Sciatic nerve (tissue), 2 donors: ENCODE measurements around the gene THBS3. TPM values are rescaled to one million over a fixed set of nuclear protein-coding genes. Genes with fewer than 3 reads are reported as not detected.
"Not testable (repeated sequence)": the region's sequence is repeated elsewhere in the genome, so short reads cannot be mapped to it uniquely, and the experiment has no call there.

Experiments used
- ATAC-seq: fragments of 200-7000 bp; cut with Tn5 transposase; one replicate; pipeline ENCODE4 v1.9.1; 2020; ENCODE audit warnings: mild to moderate bottlenecking, moderate library complexity
- DNase-seq: peaks from one replicate; pipeline ENCODE4 v3.0.0-alpha.2; 2020; ENCODE audit warnings: low spot score
- intact Hi-C: fragments of 100-400 bp; cut with DNase I; formaldehyde crosslinking; loops from one replicate; pipeline ENCODE4 v1.14.2; 2022
- total RNA-seq: library from RNA; stranded (reverse); fragmentation: NEBNext Ultra II Directional; extraction: Animal tissue kit (Norgen Biotek cat#: 25700); gene quantifications from one replicate; pipeline ENCODE4 v1.2.1, GENCODE V29; 2021
- donor health status: DM: no; HTN: no; CAD: no.
- donor health status: DM: no; HTN: no; CAD: no.

The THBS3 gene
- total RNA-seq, 1 donor from 2014 or later, result 58.8 TPM

DNA sequence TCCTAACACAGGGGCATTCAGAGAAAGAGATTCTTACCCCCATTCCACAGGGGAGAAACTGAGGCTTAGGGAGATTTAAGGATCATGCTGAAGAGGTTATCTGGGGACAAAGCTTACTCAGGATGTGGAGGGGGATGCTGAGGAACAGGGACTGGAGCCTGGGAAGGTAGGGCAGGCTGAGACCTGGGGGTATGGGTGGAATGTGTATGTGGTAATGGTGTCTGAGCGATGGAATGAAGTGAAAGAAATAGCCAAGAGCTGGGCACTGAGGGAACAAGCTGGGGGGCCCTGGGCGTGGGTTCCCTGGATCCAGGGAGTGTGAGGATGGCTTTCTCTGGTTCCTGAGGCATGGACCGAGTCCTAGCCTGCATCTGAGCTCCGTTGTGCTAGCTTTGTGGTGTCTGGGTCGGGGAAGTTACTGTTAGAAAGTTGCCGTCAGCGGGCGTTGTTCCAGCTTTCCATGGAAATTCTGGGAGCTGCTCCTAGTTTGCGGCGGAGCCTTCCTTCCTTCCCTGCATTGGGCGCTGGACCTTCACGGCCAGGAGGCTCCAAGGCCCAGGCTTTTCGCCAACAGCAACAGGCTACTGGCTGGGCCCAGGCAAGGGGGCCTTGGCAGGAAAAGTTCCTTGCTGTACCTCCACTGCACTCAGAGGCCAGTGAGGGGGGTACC, 3.8 kb upstream of the THBS3 start:
- intact Hi-C loops, ATAC-seq: not testable (repeated sequence)
- DNase-seq, result peak; percentile 75

DNA sequence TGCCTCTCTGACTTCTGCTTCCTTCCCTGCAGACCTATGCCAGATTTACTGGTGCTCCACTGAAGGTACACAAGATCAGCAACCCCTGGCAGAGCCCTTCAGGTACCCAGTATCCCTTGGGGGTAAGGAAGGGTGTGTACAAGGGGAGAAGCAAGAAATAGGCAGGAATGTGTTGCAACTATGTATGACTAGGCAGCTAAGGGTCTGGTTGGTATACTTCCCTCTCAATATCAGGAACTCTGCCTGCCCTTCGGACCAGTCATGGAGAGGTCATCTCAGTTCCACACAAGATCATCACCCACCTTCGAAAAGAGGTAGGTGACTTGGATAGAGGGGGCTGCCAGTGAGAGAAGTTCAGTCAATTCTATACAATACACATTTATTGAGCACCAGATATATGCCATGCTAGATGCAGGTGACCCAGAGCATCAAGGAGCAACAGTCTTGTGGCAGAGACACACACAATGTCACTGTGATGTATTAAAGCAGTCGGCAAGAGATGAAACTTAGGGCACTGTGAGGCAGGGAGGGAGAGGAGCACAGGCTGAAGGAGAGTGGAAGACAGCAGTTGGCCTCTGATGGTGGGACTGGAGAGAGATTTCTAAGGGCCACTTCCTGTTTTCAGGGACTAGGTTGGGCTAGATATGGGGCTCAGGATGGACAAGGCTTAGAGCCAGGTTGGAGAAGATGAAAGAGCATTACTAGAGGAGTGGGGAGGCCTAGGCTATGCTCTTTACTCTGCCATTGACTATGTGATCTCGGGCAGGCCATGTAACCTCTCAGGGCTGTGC, 2.8 kb upstream of the THBS3 start:
- DNase-seq, result no peak
- no peak for ATAC-seq
- intact Hi-C loops, result no loop called here

DNA sequence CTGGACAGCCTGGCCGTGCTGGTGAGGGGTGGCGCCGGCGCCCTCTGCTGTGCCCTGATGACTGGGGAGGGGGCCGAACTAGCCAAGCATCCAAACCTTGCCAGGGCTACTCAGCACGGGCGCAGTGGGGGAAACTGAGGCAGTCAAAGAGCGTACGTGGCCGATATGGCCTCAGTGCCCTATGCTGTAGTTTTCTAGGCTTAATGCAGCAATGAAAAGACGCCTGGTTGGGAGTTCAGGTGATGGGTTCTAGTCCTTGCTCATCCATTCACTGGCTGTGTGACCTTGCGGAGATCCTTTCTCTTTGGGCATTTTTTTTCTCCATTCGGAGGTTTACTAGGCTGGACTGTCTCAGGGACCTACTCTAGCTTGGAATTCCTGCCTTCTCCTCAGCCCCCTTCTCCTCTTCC, 1.6 kb upstream of the THBS3 start:
- DNase-seq, result no peak
- no peak for ATAC-seq
- intact Hi-C loops, result no loop called here

- peak; percentile 95 for DNase-seq
- intact Hi-C loops, result no loop called here
- peak; percentile 91 for ATAC-seq
Measured at GRCh38 chr1:155208541-155209311, 1.0 kb upstream of the THBS3 start, which contains the start of gene MTX1. Gene MTX1 (plus strand): TSS chr1:155208695. CDS start chr1:155208805, 110 bp downstream.

DNA sequence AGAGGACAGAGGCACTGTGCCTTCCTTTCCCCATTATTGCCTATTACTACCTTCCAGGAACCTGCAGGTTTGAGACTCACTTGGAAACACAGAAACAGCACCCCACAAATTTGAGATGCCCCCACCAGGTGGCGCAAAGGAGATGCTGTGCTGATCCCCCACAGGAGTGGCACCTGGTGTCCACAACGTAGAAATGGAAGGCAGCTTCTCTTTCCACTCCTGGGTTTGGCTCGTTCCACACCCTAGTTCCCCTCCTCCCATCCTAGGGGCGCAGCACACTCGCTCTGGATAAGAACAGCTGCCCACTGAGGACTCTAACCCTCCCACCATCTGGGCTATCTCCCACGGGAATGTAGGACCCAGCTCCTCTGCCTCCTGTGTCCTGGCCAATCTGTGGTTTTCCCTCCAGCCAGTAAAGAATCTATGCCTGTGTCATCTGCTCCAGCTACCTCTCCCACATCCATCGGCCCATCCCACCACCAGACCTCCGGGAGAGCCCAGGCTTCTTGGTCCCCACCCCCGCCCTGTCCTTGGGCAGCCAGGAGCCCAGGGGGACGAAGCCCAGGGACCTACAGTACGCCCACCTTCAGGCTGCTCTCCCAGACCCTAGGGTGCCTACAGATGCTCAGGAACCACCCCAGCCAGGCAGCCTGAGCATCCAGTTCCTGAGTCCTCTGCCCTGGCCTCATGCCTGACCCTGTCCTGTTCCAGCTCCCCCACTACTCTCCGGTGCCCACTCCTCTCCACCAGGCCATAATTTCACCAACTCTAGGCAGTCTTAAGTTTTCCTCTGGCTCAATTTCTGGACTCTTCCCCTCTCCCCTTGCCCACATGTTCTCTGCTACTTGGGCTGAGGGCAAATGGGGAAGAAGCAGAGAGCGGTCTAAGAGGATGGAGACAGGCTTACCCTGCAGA, 549 bp downstream of the THBS3 start:
- peak; percentile 44 for ATAC-seq
- DNase-seq, result peak; percentile 92
- intact Hi-C loops, result no loop called here

DNA sequence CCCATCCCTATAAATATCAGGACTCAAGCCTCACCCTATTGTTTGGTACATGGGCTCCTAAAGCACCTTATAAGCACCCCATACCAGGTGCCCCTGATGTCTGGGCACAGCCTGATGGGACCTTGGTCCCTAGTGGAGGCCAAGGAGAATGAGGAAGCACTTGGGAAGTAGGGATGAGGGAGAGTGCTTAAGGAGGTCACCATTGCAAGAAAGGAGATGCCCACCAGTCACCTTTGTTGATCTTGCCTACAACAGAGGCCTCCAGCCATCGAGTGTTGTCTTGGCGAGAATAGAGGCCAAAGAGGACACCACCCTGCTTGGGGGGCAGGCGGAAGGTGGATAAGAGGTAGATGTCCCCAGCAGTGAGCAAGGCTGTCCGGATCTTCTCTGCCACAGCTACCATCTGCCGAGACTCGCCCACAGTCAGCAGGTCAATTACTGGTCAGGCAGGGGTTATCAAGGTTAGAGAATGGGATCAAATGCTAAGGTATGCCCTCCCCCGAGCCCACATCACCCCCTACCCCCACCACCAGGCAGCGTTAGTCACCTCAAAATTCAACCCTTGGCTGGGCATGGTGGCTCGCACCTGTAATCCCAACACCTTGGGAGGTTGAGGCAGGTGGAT, 1.6 kb downstream of the THBS3 start:
- ATAC-seq (no peak), DNase-seq (no peak)
- intact Hi-C loops, result no loop called here

- no peak for ATAC-seq
- no peak for DNase-seq
- intact Hi-C loops, result no loop called here
Measured at GRCh38 chr1:155205035-155205434, 2.7 kb downstream of the THBS3 start.

GRCh38 chr1:155202731-155203515, 4.8 kb downstream of the THBS3 start:
- intact Hi-C loops, result no loop called here
- ATAC-seq (no peak), DNase-seq (no peak)

DNA sequence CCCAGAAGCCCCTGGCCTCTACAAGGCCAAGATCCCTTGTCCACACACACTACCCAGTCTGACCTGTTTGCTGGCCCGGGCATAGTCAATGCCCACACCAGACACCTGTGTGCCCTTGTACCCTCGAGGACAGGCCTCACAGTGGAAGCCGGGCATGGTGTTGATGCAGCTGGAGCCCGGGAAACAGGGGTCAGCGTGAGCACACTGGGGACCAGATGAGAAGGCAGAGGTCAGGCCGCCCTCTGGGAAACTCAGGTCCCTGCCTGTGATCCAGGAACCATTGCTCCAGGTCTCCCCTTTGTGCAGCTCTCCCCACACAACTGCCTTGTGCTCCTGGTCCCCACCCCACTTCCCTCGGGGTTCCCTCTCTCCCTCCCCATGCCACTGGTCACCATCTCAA, 5.5 kb downstream of the THBS3 start:
- ATAC-seq, result no peak
- intact Hi-C loops, result no loop called here
- DNase-seq, result no peak

DNA sequence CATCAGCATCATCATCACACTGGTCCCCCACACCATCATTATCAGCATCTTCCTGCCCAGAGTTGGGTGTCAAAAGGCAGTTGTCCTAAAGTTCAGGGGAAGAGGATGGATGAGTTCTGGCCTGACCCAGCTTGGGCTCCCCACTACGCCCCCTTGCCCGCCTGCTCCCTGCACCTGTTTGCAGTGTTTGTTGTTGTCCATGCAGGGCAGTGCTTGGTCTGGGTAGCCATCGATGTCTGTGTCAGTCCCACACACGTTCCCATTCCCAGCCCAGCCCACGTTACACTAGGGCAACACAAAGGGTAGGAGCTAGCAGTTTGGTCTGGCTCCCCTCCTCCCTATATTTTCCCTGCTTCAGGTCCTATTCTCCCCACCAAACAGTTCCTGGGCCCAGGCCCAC, 6.8 kb downstream of the THBS3 start:
- ATAC-seq (no peak), DNase-seq (no peak)

DNA sequence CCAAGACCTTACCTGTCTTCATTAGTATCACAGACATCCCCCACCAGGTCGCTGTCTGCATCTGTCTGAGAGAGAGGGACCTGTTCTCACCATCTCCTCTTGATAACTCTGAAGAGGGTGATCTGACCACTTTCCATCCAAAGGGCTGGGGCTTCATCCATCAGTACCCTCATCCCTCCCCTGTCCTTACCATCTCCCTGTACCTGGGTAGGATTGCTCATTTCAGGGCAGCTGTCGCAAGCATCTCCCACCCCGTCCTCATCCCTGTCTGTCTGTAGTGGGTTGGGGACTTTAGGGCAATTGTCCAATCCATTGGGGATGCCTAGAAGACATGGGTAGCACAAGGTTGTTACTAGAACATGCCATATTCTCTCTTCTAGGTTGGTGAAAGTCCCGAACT, 7.9 kb downstream of the THBS3 start:
- ATAC-seq (no peak), DNase-seq (no peak)
- intact Hi-C loops, result no loop called here

More for the DNA sequence above, 6.8 kb downstream of the THBS3 start:
- intact Hi-C loops, result no loop called here

DNA sequence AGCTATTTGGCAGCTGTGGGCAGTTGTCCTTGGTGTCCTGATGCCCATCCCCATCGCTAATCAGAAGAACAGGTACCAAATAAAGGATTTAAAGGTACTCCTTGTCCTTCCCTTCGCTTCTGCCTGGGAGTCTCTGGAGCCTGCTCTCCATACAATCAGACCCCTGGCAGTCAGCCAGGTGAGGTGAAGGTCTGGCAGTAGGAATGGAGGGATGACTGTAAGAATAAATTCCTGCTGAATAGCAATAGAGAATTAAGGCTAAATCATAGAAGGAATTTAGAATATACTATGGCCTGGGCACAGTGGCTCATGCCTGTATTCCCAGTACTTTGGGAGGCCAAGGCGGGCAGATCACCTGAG, 9.2 kb downstream of the THBS3 start:
- no peak for ATAC-seq
- DNase-seq, result no peak
- intact Hi-C loops, result no loop called here

- intact Hi-C loops, result no loop called here
- peak; percentile 54 for DNase-seq
- no peak for ATAC-seq
Measured at GRCh38 chr1:155197901-155198546, 9.7 kb downstream of the THBS3 start.

DNA sequence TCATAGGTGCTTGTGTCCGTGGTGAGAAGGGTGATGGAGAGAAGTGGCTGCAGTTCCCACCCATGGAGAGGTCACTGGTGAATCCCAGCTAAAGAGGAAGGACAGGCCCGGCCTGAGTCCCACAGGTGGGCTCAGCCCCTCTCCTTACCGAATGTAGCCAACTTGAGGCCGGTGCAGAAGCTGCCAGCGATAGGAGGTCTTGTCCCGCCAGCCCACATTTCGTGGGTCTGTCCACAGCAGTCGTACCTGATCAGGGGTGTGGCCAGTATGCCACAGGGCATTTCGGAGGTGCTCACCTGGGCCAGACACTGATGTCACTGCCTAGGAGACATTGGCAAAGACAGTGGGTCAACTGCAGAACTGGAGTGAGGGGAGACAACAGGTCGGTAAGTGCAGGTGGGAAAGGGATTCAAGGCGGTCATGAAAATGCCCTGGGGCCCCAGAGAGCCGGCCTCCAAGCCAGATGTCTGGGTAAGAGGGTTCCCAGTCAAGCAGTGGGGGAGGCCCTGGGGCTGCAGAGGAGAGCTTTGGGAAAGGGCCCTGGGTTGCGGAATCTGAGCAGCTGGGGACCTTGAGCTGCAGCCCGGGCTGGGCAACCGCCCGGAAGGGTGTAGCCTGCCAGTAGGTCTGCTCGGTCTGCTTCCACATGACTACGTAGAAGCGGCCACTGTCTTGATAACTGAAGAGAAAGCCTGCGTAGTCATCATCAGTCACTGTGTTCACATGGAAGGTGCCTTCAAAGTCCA, 10.6 kb downstream of the THBS3 start:
- intact Hi-C loops, result no loop called here
- peak; percentile 58 for DNase-seq
- ATAC-seq, result no peak

DNA sequence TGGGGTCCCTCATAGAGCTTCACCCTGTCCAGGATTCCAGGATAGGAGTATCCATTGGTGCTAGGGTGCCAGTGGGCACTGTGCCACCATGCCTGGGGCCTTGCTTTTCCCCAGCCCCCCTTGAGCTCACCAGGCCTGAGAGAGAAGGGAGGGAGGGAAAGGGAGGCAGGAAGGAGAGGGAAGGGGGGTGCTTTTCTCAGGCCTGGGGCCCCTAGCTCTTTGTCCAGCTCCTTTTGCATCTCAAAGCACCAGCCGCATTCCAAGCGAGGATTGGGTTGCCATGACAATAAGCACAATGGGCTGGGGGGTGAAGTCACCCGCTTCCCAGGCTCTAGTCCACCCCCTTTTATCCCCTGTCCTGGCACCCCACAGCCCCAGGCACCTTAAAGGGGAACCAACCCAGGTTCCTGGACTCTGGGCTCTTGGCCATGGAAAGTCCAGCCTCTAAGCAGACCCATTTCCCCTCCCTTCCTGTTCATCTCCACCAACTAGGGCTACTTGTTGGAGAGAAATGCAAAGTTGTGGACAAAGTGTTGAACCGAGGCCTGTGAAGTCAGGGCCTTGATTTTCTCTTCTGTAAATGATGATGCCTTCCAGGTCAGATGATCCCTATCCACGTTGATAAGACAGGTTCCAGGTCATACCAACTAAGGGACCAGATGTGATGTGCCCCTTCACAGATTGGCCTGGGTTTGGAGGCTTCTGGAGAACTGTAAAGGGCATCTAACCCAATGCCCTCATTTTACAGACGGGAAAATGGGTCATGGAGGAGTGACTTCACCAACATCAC, 11.4 kb downstream of the THBS3 start:
- intact Hi-C loops, result no loop called here
- no peak for ATAC-seq
- peak; percentile 64 for DNase-seq
